HepG2 (cell line): ENCODE data around the gene FAAP100. TPM values are rescaled to one million over a fixed set of nuclear protein-coding genes. Genes with fewer than 3 reads are reported as not detected.
A peak's percentile ranks its signal among the peaks of the same experiment; 100 is the strongest.

Experiments used
- ATAD3A ChIP-seq: sonication (generic); formaldehyde crosslinking; IDR thresholded peaks from 2 replicates; pipeline ENCODE4 v1.4.0; 2020; ENCODE audit warnings: missing genetic modification reagents
- CREB1 ChIP-seq, 2 experiments: fragments of 450-650 bp in 1 of 2; IDR thresholded peaks; 2 replicates each; pipeline ENCODE4 v1.6.1; 2016 to 2017; ENCODE audit warnings: control low read depth in 1 of 2, mild to moderate bottlenecking in 1 of 2, missing compliant biosample characterization in 1 of 2, missing genetic modification characterization in 1 of 2
- DNMT1 ChIP-seq: sonication (generic); formaldehyde crosslinking; IDR thresholded peaks from 2 replicates; pipeline ENCODE4 v1.5.1; 2020; ENCODE audit warnings: mild to moderate bottlenecking, missing genetic modification reagents
- FOXP1 ChIP-seq, 2 experiments: fragments of 450-650 bp in 1 of 2; IDR thresholded peaks; 2 replicates each; pipeline ENCODE4 v1.6.1; 2017 to 2018; ENCODE audit warnings: antibody characterized with exemption in 1 of 2
- GTF3A ChIP-seq: sonication (generic); formaldehyde crosslinking; conservative IDR thresholded peaks from 2 replicates; pipeline ENCODE4 v1.4.0; 2020; ENCODE audit warnings: mild to moderate bottlenecking, missing genetic modification reagents
- KDM6A ChIP-seq: IDR thresholded peaks from 2 replicates; pipeline ENCODE4 v1.6.1; 2016; ENCODE audit warnings: low read depth
- KLF12 ChIP-seq: sonication (generic); formaldehyde crosslinking; IDR thresholded peaks from 2 replicates; pipeline ENCODE4 v1.4.0; 2020; ENCODE audit warnings: missing genetic modification reagents, borderline replicate concordance
- MATR3 ChIP-seq: sonication (generic); formaldehyde crosslinking; IDR thresholded peaks from 2 replicates; pipeline ENCODE4 v1.4.0; 2020; ENCODE audit warnings: missing genetic modification reagents
- MBNL3 ChIP-seq: fragments of 250-450 bp; sonication (Bioruptor Pico); conservative IDR thresholded peaks from 2 replicates; pipeline ENCODE4 v1.8.0; 2022; ENCODE audit warnings: mild to moderate bottlenecking, inconsistent platforms
- PCBP2 ChIP-seq: fragments of 200-400 bp; formaldehyde crosslinking; optimal IDR thresholded peaks from 2 replicates; pipeline ENCODE3; 2018; ENCODE audit warnings: low read length, low read depth; ENCODE audit not compliant: poor library complexity, severe bottlenecking
- PHF8 ChIP-seq: sonication (generic); formaldehyde crosslinking; IDR thresholded peaks from 2 replicates; pipeline ENCODE4 v1.5.0; 2020; ENCODE audit warnings: missing genetic modification reagents
- POLR2G ChIP-seq: fragments of 200-400 bp; formaldehyde crosslinking; IDR thresholded peaks from 2 replicates; pipeline ENCODE4 v1.6.1; 2018; ENCODE audit warnings: mild to moderate bottlenecking, low read depth, low read length, moderate library complexity
- TEAD2 ChIP-seq: sonication (generic); formaldehyde crosslinking; IDR thresholded peaks from 2 replicates; pipeline ENCODE4 v1.9.0; 2021; ENCODE audit warnings: missing genetic modification reagents
- ZNF549 ChIP-seq: sonication (generic); formaldehyde crosslinking; IDR thresholded peaks from 2 replicates; pipeline ENCODE4 v1.5.0; 2020; ENCODE audit warnings: missing genetic modification reagents
- ZNF605 ChIP-seq: sonication (generic); formaldehyde crosslinking; IDR thresholded peaks from 2 replicates; pipeline ENCODE4 v1.8.0; 2022; ENCODE audit warnings: mild to moderate bottlenecking, missing genetic modification reagents
- polyA plus RNA-seq, 8 experiments: library from polyadenylated mRNA; depleted of rRNA in 3 of 8; stranded (reverse) in 7 of 8; unstranded in 1 of 8; fragments of >200 nt; fragmentation: Illumina TruSeq in 4 of 8; extraction: Trizol in 4 of 8; gene quantifications; 2 replicates each; pipeline versions ENCODE4 v1.2.1 to v1.2.3, GENCODE V29; 2011 to 2016; ENCODE audit warnings: low read depth in 4 of 8, missing spikeins in 1 of 8, mixed read lengths in 1 of 8; ENCODE audit not compliant: insufficient read depth in 1 of 8
- total RNA-seq, 5 experiments: library from RNA; depleted of rRNA; stranded (reverse); fragments of >200 nt; fragmentation: Illumina TruSeq; extraction: Trizol; gene quantifications; 2 replicates each; pipeline ENCODE4 v1.2.3, GENCODE V29; 2016; ENCODE audit warnings: low read depth in 1 of 5
- TF ChIP-seq, protein P1 (sequence below): sonication (generic); formaldehyde crosslinking; IDR thresholded peaks from 2 replicates; pipeline ENCODE4 v1.4.0; 2020; ENCODE audit warnings: missing genetic modification reagents
- TF ChIP-seq, protein P2 (sequence below): sonication (generic); formaldehyde crosslinking; conservative IDR thresholded peaks from 2 replicates; pipeline ENCODE4 v1.8.0; 2022; ENCODE audit warnings: missing genetic modification reagents
- TF ChIP-seq, protein P3 (sequence below): fragments of 450-650 bp; IDR thresholded peaks from 2 replicates; pipeline ENCODE4 v1.6.1; 2017
- TF ChIP-seq, protein P4 (sequence below): sonication (generic); formaldehyde crosslinking; IDR thresholded peaks from 2 replicates; pipeline ENCODE4 v1.4.0; 2020; ENCODE audit warnings: missing genetic modification reagents, low read depth, mild to moderate bottlenecking, borderline replicate concordance
- TF ChIP-seq, protein P5 (sequence below): sonication (generic); formaldehyde crosslinking; IDR thresholded peaks from 2 replicates; pipeline ENCODE4 v1.5.0; 2020; ENCODE audit warnings: missing genetic modification reagents, mild to moderate bottlenecking, borderline replicate concordance
- TF ChIP-seq, protein P6 (sequence below): sonication (generic); formaldehyde crosslinking; IDR thresholded peaks from 2 replicates; pipeline ENCODE4 v1.4.0; 2020; ENCODE audit warnings: mild to moderate bottlenecking, missing genetic modification reagents

The FAAP100 gene
- total and polyA plus RNA-seq, 2 of the 13 experiments (the other 11 are each of a cell fraction or from before 2014, with no cell fraction given), result 7.6 to 20.8 TPM

DNA sequence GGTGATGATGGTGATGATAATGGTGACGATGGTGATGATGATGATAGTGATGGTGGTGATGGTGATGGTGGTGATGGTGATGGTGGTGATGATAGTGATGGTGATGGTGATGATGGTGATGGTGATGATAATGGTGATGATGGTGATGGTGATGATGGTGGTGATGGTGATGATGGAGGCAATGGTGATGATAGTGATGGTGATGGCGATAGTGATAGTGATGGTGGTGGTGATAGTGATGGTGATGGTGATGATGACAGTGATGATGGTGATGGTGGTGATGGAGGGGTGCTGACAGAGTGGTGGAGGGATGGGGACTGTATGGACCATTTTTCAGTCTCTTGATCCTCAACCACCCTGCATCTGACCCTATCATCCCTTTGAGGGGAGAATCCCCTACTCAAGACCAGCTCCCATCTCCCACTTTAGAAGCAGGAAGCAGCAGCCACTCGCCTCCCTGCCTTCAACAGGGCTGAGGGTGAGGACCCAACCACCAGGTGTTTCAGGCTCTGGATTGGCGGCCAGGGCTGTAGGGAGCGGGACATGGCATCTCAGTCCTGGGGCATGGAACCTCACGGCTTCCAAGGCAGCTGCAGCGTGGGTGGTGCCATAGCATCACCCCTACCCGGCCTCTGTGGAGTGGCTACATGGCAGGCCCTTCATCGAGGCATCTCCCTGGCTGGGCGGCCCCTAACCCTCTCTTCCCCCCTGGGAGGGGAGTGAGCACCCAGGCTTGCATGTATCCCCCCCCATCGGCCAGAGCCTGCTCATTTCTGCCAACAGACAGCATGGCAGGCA lies 19.5 kb downstream of the FAAP100 start (continued):
- TF ChIP-seq, protein P1, sequence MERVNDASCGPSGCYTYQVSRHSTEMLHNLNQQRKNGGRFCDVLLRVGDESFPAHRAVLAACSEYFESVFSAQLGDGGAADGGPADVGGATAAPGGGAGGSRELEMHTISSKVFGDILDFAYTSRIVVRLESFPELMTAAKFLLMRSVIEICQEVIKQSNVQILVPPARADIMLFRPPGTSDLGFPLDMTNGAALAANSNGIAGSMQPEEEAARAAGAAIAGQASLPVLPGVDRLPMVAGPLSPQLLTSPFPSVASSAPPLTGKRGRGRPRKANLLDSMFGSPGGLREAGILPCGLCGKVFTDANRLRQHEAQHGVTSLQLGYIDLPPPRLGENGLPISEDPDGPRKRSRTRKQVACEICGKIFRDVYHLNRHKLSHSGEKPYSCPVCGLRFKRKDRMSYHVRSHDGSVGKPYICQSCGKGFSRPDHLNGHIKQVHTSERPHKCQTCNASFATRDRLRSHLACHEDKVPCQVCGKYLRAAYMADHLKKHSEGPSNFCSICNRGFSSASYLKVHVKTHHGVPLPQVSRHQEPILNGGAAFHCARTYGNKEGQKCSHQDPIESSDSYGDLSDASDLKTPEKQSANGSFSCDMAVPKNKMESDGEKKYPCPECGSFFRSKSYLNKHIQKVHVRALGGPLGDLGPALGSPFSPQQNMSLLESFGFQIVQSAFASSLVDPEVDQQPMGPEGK (CRISPR knock-in tag), result no peak
- TF ChIP-seq PCBP2, result no peak
- TF ChIP-seq PHF8, result no peak
- TF ChIP-seq, protein P2, sequence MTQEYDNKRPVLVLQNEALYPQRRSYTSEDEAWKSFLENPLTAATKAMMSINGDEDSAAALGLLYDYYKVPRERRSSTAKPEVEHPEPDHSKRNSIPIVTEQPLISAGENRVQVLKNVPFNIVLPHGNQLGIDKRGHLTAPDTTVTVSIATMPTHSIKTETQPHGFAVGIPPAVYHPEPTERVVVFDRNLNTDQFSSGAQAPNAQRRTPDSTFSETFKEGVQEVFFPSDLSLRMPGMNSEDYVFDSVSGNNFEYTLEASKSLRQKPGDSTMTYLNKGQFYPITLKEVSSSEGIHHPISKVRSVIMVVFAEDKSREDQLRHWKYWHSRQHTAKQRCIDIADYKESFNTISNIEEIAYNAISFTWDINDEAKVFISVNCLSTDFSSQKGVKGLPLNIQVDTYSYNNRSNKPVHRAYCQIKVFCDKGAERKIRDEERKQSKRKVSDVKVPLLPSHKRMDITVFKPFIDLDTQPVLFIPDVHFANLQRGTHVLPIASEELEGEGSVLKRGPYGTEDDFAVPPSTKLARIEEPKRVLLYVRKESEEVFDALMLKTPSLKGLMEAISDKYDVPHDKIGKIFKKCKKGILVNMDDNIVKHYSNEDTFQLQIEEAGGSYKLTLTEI (CRISPR knock-in tag), result no peak
- TF ChIP-seq, protein P3, sequence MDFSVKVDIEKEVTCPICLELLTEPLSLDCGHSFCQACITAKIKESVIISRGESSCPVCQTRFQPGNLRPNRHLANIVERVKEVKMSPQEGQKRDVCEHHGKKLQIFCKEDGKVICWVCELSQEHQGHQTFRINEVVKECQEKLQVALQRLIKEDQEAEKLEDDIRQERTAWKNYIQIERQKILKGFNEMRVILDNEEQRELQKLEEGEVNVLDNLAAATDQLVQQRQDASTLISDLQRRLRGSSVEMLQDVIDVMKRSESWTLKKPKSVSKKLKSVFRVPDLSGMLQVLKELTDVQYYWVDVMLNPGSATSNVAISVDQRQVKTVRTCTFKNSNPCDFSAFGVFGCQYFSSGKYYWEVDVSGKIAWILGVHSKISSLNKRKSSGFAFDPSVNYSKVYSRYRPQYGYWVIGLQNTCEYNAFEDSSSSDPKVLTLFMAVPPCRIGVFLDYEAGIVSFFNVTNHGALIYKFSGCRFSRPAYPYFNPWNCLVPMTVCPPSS, result no peak
- TF ChIP-seq FOXP1 (IDR thresholded peaks at IDR 0.05), result no peak
- TF ChIP-seq FOXP1 (CRISPR knock-in tag; IDR thresholded peaks at IDR 0.05), result no peak
- TF ChIP-seq, protein P4, sequence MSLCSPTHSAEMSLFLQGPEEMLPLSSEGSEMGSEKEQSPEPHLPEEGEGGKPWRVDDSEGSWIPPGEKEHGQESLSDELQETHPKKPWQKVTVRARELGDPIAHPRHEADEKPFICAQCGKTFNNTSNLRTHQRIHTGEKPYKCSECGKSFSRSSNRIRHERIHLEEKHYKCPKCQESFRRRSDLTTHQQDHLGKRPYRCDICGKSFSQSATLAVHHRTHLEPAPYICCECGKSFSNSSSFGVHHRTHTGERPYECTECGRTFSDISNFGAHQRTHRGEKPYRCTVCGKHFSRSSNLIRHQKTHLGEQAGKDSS, result no peak
- TF ChIP-seq POLR2G, result peak; percentile 49
- TF ChIP-seq, protein P5, sequence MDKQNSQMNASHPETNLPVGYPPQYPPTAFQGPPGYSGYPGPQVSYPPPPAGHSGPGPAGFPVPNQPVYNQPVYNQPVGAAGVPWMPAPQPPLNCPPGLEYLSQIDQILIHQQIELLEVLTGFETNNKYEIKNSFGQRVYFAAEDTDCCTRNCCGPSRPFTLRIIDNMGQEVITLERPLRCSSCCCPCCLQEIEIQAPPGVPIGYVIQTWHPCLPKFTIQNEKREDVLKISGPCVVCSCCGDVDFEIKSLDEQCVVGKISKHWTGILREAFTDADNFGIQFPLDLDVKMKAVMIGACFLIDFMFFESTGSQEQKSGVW (CRISPR knock-in tag), result no peak
- no peak for TF ChIP-seq CREB1 (IDR thresholded peaks at IDR 0.05)
- TF ChIP-seq CREB1 (CRISPR knock-in tag; IDR thresholded peaks at IDR 0.05), result no peak
- TF ChIP-seq ZNF605 (CRISPR knock-in tag), result no peak
- 0 out of 2 replicates have a peak, but pooled peaks have one; percentile 41 for TF ChIP-seq GTF3A (CRISPR knock-in tag)
- no peak for TF ChIP-seq ZNF549 (CRISPR knock-in tag)
- TF ChIP-seq TEAD2, result no peak
- no peak for TF ChIP-seq KDM6A (CRISPR knock-in tag)
- TF ChIP-seq KLF12 (CRISPR knock-in tag), result no peak
- TF ChIP-seq ATAD3A, result no peak
- TF ChIP-seq, protein P6, sequence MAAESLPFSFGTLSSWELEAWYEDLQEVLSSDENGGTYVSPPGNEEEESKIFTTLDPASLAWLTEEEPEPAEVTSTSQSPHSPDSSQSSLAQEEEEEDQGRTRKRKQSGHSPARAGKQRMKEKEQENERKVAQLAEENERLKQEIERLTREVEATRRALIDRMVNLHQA (CRISPR knock-in tag), result no peak
- no peak for TF ChIP-seq MBNL3
- TF ChIP-seq MATR3 (CRISPR knock-in tag), result no peak
- no peak for TF ChIP-seq DNMT1 (CRISPR knock-in tag)
